NCI-H1436 treated with DMSO at 0.1 percent for 48 hours (cell line): ENCODE measurements around the gene CCDC82.

Experiments used
- DNase-seq: peaks from one replicate; lab custom pipeline; 2025; lab: John Stamatoyannopoulos, UW

CCDC82 gene

GRCh38 chr11:96306933-96307775, 82.6 kb downstream of the CCDC82 start:
- DNase-seq, result peak; percentile 5

- no peak for DNase-seq
Measured at GRCh38 chr11:96306600-96306932, 83.1 kb downstream of the CCDC82 start.

GRCh38 chr11:96306071-96306470, 83.6 kb downstream of the CCDC82 start:
- no peak for DNase-seq

- DNase-seq, result no peak
Measured at GRCh38 chr11:96303980-96304379, 85.7 kb downstream of the CCDC82 start.

GRCh38 chr11:96303064-96303463, 86.6 kb downstream of the CCDC82 start:
- DNase-seq, result no peak
